DND-41 (cell line): ENCODE data around the gene ZNF333.

Experiments
- EZH2 ChIP-seq: IDR thresholded peaks from 3 replicates; pipeline ENCODE4 v1.6.1; 2012; ENCODE audit warnings: borderline replicate concordance, low read depth, mild to moderate bottlenecking, moderate library complexity, low read length, inconsistent platforms; ENCODE audit not compliant: severe bottlenecking
- TF ChIP-seq, protein P1 (sequence below): IDR thresholded peaks from 2 replicates; pipeline ENCODE4 v1.5.1; 2012; ENCODE audit warnings: borderline replicate concordance, low read length, moderate library complexity, mild to moderate bottlenecking; ENCODE audit not compliant: poor library complexity, severe bottlenecking; ENCODE audit errors: extremely low read depth

GRCh38 chr19:14764401-14764800, 74.6 kb downstream of the ZNF333 start:
- TF ChIP-seq, protein P1, sequence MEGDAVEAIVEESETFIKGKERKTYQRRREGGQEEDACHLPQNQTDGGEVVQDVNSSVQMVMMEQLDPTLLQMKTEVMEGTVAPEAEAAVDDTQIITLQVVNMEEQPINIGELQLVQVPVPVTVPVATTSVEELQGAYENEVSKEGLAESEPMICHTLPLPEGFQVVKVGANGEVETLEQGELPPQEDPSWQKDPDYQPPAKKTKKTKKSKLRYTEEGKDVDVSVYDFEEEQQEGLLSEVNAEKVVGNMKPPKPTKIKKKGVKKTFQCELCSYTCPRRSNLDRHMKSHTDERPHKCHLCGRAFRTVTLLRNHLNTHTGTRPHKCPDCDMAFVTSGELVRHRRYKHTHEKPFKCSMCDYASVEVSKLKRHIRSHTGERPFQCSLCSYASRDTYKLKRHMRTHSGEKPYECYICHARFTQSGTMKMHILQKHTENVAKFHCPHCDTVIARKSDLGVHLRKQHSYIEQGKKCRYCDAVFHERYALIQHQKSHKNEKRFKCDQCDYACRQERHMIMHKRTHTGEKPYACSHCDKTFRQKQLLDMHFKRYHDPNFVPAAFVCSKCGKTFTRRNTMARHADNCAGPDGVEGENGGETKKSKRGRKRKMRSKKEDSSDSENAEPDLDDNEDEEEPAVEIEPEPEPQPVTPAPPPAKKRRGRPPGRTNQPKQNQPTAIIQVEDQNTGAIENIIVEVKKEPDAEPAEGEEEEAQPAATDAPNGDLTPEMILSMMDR, result no peak
- TF ChIP-seq EZH2, result no peak
